GM20000 (cell line): ENCODE results near the gene ADARB2.
"Not testable (repeated sequence)": the region's sequence is repeated elsewhere in the genome, so short reads cannot be mapped to it uniquely, and the experiment has no call there.

ENCODE experiments used
- DNase-seq: peaks from one replicate; pipeline ENCODE4 v3.0.0; 2012; ENCODE audit warnings: low spot score
- CTCF ChIP-seq: IDR thresholded peaks from 2 replicates; pipeline ENCODE4 v1.5.1; 2012; ENCODE audit warnings: mild to moderate bottlenecking, control low read depth; ENCODE audit errors: extremely low read depth, missing control alignments

Gene ADARB2

GRCh38 chr10:1737222-1738061, at the start of gene ADARB2:
Gene ADARB2, minus strand, starts transcription at chr10:1737525.
- no peak for TF ChIP-seq CTCF
- peak; percentile 79 for DNase-seq

- no peak for DNase-seq
- no peak for TF ChIP-seq CTCF
These were observed 48.5 kb upstream of the ADARB2 start for GRCh38 chr10:1785835-1786234.

GRCh38 chr10:1782841-1783240, 45.5 kb upstream of the ADARB2 start:
- no peak for TF ChIP-seq CTCF
- DNase-seq: no peak

- no peak for DNase-seq
- no peak for TF ChIP-seq CTCF
These were observed 42.5 kb upstream of the ADARB2 start for GRCh38 chr10:1779796-1780195.

- no peak for DNase-seq
- no peak for TF ChIP-seq CTCF
These were observed 41.1 kb upstream of the ADARB2 start for GRCh38 chr10:1778375-1778969.

GRCh38 chr10:1776127-1776662, 38.9 kb upstream of the ADARB2 start:
- DNase-seq: no peak
- no peak for TF ChIP-seq CTCF

GRCh38 chr10:1774796-1775195, 37.5 kb upstream of the ADARB2 start:
- DNase-seq: no peak
- no peak for TF ChIP-seq CTCF

- not testable (repeated sequence) for DNase-seq
These were observed 35.9 kb upstream of the ADARB2 start for GRCh38 chr10:1773204-1773603.
